Mucosa of stomach (tissue), 1 donor: ENCODE results near the gene PDGFC.

ENCODE experiments used
- H3K27me3 ChIP-seq: one replicate; pipeline ENCODE4 v1.7.0; 2013; ENCODE audit warnings: mild to moderate bottlenecking, low read length; ENCODE audit not compliant: control insufficient read depth, insufficient read depth
- H3K36me3 ChIP-seq: one replicate; pipeline ENCODE4 v1.7.0; 2013; ENCODE audit warnings: low read length; ENCODE audit not compliant: control insufficient read depth, insufficient read depth
- H3K4me1 ChIP-seq: one replicate; pipeline ENCODE4 v1.7.0; 2013; ENCODE audit warnings: mild to moderate bottlenecking, low read length; ENCODE audit not compliant: control insufficient read depth, insufficient read depth
- H3K4me3 ChIP-seq: one replicate; pipeline ENCODE4 v1.7.0; 2013; ENCODE audit warnings: low read length
- H3K9ac ChIP-seq: one replicate; pipeline ENCODE4 v1.7.0; 2013; ENCODE audit warnings: mild to moderate bottlenecking, low read length, moderate library complexity
- H3K9me3 ChIP-seq: one replicate; pipeline ENCODE4 v1.7.0; 2013; ENCODE audit warnings: mild to moderate bottlenecking, low read length, moderate library complexity; ENCODE audit not compliant: control insufficient read depth
- donor health status: Pancreatic carcinoma.

PDGFC gene

DNA sequence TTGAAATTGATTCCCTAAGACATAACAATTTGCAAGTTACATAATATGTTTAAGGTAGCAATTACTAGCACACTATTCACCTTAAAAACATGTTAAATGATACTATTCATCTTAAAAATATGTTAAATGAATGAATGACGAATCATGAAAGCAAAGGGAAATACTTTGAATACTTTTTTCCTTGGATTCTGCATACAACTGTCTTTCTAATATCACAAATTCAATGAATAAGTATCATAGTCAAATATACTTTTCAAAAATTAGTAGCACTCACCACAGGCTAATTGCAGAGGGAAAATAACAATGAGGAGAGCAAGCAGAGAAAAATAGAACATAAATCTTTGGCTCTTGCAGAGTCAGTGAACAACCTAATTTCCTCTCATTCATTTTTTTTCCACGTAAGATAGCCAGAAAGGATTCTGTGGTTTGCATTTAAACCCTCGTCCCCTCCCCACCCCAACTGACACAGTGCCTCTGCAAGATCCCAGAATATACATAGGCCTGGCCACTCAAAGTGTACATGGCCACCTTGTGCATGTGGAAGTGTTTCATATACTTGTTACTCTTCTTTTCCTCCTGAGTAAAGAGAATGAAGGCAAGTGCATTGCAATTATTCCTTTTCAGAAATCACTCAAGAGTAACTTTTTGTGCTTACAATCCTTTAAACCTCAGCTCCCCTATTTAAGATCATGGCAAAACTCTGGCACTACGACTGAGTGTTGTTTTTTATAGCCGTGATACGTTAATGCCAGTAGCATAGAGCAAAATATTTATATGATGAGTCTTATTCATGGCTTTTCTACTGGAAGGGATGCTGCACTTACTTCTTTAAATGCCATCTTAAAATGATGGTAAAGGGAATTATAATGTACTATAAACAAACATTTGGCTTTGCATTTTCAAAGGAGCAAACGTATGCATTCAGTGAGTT is 236.4 kb downstream of the PDGFC start:
- Histone ChIP-seq H3K4me1 (no peaks in the 10 kb centered on the region), H3K4me3 (no peak overlapping the region), H3K36me3 (no peaks in the 10 kb centered on the region), H3K9ac (no peak overlapping the region), H3K27me3 (no peaks in the 10 kb centered on the region), H3K9me3 (peaks cover 3% of the 10 kb centered on the region)

DNA sequence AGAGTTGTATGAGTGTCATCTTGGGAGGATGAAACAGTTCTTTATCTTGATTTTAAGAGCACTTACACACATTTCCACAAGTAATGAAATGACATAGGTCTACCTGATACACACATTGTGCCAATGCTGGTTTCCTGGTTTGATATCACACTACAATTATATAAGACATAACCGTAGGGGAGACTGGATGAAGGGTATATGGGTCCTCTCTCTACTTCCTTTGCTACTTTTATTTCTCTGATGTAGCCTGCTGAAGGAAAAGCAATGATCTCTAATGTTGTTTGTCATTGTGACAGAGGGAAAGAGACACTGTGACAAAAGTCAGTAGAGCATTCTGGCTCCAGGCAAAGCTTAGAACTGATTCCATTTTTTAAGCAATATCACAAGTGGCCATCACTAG is 238.0 kb downstream of the PDGFC start:
- no peaks in the 10 kb centered on the region for H3K36me3 ChIP-seq
- H3K4me1 ChIP-seq: no peaks in the 10 kb centered on the region
- H3K9ac ChIP-seq: no peak overlapping the region
- no peak overlapping the region for H3K4me3 ChIP-seq
- H3K9me3 ChIP-seq: peaks cover 3% of the 10 kb centered on the region
- no peaks in the 10 kb centered on the region for H3K27me3 ChIP-seq

DNA sequence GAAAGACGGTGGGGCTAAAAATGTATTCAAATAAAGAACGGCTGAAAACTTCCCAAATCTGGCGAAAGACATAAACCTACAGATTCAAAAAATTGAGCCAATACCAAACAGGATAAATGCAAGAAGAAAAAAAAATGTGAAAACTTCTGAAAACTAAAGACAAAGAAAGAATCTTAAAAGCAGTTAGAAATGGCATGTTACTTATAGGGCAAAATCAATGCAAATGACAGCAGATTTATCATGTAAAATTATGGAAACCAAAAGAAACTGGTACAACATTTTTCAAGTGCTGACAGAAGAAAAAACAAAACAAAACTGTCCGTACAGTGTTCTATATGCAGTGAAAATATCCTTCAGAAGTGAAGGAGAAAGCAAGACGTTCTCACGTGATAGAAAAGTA is 239.0 kb downstream of the PDGFC start:
- H3K27me3 ChIP-seq: no peaks in the 10 kb centered on the region
- H3K9me3 ChIP-seq: peaks cover 3% of the 10 kb centered on the region
- no peak overlapping the region for H3K4me3 ChIP-seq
- no peak overlapping the region for H3K9ac ChIP-seq
- no peaks in the 10 kb centered on the region for H3K4me1 ChIP-seq
- H3K36me3 ChIP-seq: no peaks in the 10 kb centered on the region

DNA sequence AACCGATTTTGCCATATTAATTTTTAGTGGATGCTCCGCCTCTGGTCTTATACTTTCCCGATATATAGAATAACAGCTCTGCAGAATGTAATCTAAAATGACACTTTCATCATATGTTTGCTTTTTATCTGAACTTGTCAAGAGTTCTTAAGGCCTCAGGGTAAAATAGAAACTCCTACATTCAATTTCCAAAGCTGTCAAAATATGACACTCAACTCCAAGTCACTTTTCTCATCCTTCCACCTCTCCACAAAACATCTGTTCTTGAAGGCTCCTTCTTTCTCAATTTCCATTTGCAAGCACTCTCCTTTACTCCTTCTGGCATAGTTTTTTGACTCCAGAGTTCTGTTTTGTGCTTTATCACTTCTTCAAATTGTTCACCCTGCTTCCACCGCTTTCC is 242.2 kb downstream of the PDGFC start:
- Histone ChIP-seq H3K4me3 (no peak overlapping the region), H3K9me3 (peaks cover 3% of the 10 kb centered on the region), H3K9ac (no peak overlapping the region), H3K27me3 (no peaks in the 10 kb centered on the region), H3K4me1 (no peaks in the 10 kb centered on the region), H3K36me3 (no peaks in the 10 kb centered on the region)

DNA sequence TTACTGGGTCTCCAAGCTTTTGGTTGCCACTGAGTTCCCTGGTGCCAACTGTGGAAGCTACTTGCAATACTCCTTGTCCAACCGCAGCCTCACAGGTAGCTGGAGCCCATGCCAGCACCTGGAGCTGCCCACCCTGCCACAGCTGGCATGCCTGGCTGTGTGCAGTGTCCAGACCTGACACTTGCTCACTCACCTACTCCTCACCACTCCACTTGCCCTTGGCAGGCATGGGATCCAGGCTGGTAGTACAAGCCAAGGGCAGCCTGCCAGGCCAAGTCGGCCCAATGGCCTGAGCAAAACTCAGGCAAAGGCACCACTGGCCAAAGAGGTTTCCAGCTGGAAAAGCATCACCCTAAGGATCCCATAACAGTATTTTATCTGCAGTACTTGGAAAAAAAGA is 246.3 kb downstream of the PDGFC start:
- H3K4me1 ChIP-seq: no peaks in the 10 kb centered on the region
- H3K9me3 ChIP-seq: no peaks in the 10 kb centered on the region
- no peak overlapping the region for H3K4me3 ChIP-seq
- no peaks in the 10 kb centered on the region for H3K27me3 ChIP-seq
- H3K9ac ChIP-seq: no peak overlapping the region
- H3K36me3 ChIP-seq: no peaks in the 10 kb centered on the region

DNA sequence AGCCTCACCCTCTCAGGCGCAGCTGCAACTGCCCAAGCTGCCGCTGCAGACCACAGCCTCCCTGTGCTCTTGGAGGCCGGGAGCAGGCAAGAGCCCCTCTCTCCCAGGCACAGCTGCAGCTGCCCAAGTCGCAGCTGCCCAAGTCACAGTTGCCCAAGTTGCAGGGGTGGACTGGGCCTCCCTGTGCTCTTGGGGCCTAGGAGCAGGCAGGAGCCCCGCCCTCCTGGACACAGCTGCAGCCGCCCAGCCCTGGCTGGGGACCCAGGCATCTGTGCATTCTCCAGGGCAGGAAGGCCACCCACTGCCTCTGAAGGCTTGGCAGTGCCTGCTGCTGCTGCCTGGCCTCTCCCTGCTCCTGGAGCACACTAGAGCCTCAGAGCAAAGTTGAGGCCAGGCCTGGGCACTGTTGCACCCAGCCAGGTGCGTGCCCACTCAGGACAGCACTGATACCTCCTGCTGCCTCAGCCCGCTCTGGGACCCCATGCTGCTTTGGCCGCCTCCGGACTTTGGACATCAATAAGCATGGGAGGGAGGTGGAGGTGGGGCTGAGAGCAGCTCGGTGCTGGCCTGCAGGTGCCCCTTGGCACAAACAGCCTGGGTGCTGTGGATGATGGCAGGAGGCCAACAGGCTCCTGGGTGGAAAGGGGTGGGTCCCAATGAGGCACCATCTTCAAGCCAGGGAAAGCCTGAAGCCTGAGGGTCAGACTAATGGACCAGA is 247.5 kb downstream of the PDGFC start:
- no peak overlapping the region for H3K4me3 ChIP-seq

DNA sequence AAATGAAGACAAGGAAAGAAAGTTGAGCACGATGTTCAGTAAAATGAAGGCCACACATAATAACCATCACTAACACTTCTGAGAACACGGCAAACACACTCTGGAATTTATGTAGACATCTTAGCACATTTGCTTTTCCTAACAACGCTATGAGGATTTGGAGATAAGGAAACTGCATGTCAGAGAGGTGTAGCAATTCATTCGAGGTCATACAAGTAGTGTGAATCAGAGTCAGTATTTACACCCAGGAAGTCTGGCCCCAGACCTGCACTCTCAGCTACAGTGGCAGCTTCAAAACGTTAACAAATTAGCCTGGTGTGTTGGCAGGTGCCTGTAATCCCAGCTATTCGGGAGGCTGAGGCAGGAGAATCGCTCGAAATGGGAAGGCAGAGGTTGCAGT is 253.4 kb downstream of the PDGFC start:
- no peaks in the 10 kb centered on the region for H3K27me3 ChIP-seq
- no peaks in the 10 kb centered on the region for H3K36me3 ChIP-seq
- no peak overlapping the region for H3K9ac ChIP-seq
- no peaks in the 10 kb centered on the region for H3K9me3 ChIP-seq
- H3K4me3 ChIP-seq: no peak overlapping the region
- H3K4me1 ChIP-seq: no peaks in the 10 kb centered on the region

More for the DNA sequence above, 247.5 kb downstream of the PDGFC start:
- Histone ChIP-seq H3K9me3 (no peaks in the 10 kb centered on the region), H3K36me3 (no peaks in the 10 kb centered on the region), H3K9ac (no peak overlapping the region), H3K27me3 (no peaks in the 10 kb centered on the region), H3K4me1 (no peaks in the 10 kb centered on the region)

DNA sequence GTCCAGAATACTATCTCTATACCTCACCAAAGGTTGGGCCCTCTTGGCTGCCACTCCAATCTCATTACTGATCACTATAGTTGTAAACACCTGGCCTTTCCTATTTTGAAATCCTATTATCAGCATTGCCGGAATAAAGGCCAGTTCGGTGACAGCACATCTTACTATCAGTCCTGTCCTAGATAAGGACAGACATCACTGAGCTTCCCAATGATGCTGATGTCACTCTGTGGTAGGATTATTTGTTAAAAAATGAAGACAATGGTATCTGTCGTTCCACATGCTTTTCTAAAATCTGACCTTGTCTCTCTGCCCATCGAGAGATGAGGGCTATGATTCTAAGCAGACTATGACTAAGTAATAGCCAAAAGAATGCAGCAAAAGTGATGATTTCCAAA is 260.4 kb downstream of the PDGFC start:
- Histone ChIP-seq H3K9me3 (no peaks in the 10 kb centered on the region), H3K36me3 (no peaks in the 10 kb centered on the region), H3K27me3 (no peaks in the 10 kb centered on the region), H3K4me3 (no peak overlapping the region), H3K9ac (no peak overlapping the region), H3K4me1 (no peaks in the 10 kb centered on the region)
